A549 (cell line): ENCODE results near the gene MLC1. TPM values are rescaled to one million over a fixed set of nuclear protein-coding genes. Genes with fewer than 3 reads are reported as not detected.

Experiments used
- ATAC-seq, 2 experiments: fragments of 200-7000 bp in 1 of 2; fragments of >200 bp in 1 of 2; cut with Nextera tagmentation in 1 of 2; cut with Tn5 transposase in 1 of 2; 3 replicates each; pipeline versions ENCODE4 v1.8.0 to v1.9.1; 2018 to 2020; ENCODE audit warnings: mild to moderate bottlenecking in 1 of 2, moderate library complexity in 1 of 2
- CTCF ChIA-PET: fragments of 300-600 bp; sonication (Branson Sonifier 250); formaldehyde crosslinking; extraction: SDS; loops from one replicate; lab custom pipeline; 2021; ENCODE audit warnings: antibody characterized with exemption, inconsistent platforms; lab: Yijun Ruan, JAX
- POLR2A ChIA-PET: fragments of 350-600 bp; formaldehyde crosslinking; extraction: SDS; loops from one replicate; lab custom pipeline; 2021; ENCODE audit warnings: antibody characterized with exemption, inconsistent platforms; lab: Yijun Ruan, JAX
- DNase-seq, 2 experiments: peaks; one replicate each; pipeline versions ENCODE4 v3.0.0 to v3.0.0-alpha.2; 2011 to 2016; ENCODE audit warnings: low read depth in 1 of 2, low spot score in 1 of 2
- FAIRE-seq: peaks from 2 replicates; lab custom pipeline; 2011; peaks lifted over from hg19 to GRCh38; lab: Jason Lieb, UNC
- H3K27ac ChIP-seq, 2 experiments: fragments of >200 bp; sonication (Bioruptor Twin); formaldehyde crosslinking; 3 replicates each; pipeline ENCODE4 v1.5.1; 2016 to 2017
- H3K4me1 ChIP-seq: fragments of >200 bp; sonication (Bioruptor Twin); formaldehyde crosslinking; 3 replicates; pipeline ENCODE4 v1.6.1; 2016
- H3K4me2 ChIP-seq: fragments of >200 bp; sonication (Bioruptor Twin); formaldehyde crosslinking; 3 replicates; pipeline ENCODE4 v1.6.1; 2016
- H3K4me3 ChIP-seq: fragments of >200 bp; sonication (Bioruptor Twin); formaldehyde crosslinking; 3 replicates; pipeline ENCODE4 v1.5.1; 2016
- H3K9me3 ChIP-seq: fragments of >200 bp; sonication (Bioruptor Twin); formaldehyde crosslinking; 3 replicates; pipeline ENCODE4 v1.6.1; 2016
- BHLHE40 ChIP-seq: IDR thresholded peaks from 2 replicates; pipeline ENCODE4 v1.6.1; 2012; ENCODE audit warnings: low read depth, low read length, inconsistent platforms
- CHD2 ChIP-seq: fragments of 150-350 bp; IDR thresholded peaks from 2 replicates; pipeline ENCODE4 v1.6.1; 2014; ENCODE audit warnings: low read length; ENCODE audit not compliant: partially characterized antibody
- E2F6 ChIP-seq: IDR thresholded peaks from 2 replicates; pipeline ENCODE4 v1.6.1; 2012; ENCODE audit warnings: low read depth, borderline replicate concordance
- EHF ChIP-seq: fragments of 250-450 bp; sonication (Bioruptor Pico); IDR thresholded peaks from 2 replicates; pipeline ENCODE4 v1.5.0; 2020; ENCODE audit warnings: mild to moderate bottlenecking
- ELK1 ChIP-seq: fragments of 150-350 bp; IDR thresholded peaks from 2 replicates; pipeline ENCODE4 v1.6.1; 2014; ENCODE audit warnings: low read depth, mild to moderate bottlenecking, low read length
- ESRRA ChIP-seq: fragments of 150-350 bp; IDR thresholded peaks from 2 replicates; pipeline ENCODE4 v1.6.1; 2014; ENCODE audit warnings: mild to moderate bottlenecking, low read length, borderline replicate concordance
- FOSL2 ChIP-seq, 2 experiments: fragments of 450-650 bp in 1 of 2; fragments of >200 bp in 1 of 2; sonication (Bioruptor Twin) in 1 of 2; formaldehyde crosslinking; IDR thresholded peaks; 2 replicates each; pipeline versions ENCODE4 v1.5.0 to v1.6.1; 2016 to 2020; ENCODE audit warnings: mild to moderate bottlenecking in 1 of 2, moderate library complexity in 1 of 2
- HDAC2 ChIP-seq: fragments of 200-600 bp; sonication (generic); IDR thresholded peaks from 2 replicates; pipeline ENCODE4 v1.6.1; 2016
- HOXB13 ChIP-seq: fragments of 250-450 bp; sonication (Bioruptor Pico); IDR thresholded peaks from 2 replicates; pipeline ENCODE4 v1.5.0; 2020; ENCODE audit warnings: low read depth, mild to moderate bottlenecking, moderate library complexity
- HOXB5 ChIP-seq: fragments of 250-450 bp; sonication (Bioruptor Pico); IDR thresholded peaks from 2 replicates; pipeline ENCODE4 v1.5.0; 2020; ENCODE audit warnings: mild to moderate bottlenecking, moderate library complexity
- MAX ChIP-seq: IDR thresholded peaks from 2 replicates; pipeline ENCODE4 v1.6.1; 2012
- MAZ ChIP-seq: fragments of 150-350 bp; IDR thresholded peaks from 2 replicates; pipeline ENCODE4 v1.6.1; 2014; ENCODE audit warnings: antibody characterized with exemption, low read depth, low read length, borderline replicate concordance
- PBX3 ChIP-seq: IDR thresholded peaks from 2 replicates; pipeline ENCODE4 v1.6.1; 2012
- POLR2AphosphoS2 ChIP-seq: conservative IDR thresholded peaks from 2 replicates; pipeline ENCODE4 v1.6.1; 2012; ENCODE audit warnings: low read length, improper control_type of control experiment, inconsistent platforms
- RAD21 ChIP-seq, 2 experiments: fragments of >200 bp in 1 of 2; sonication (Bioruptor Twin) in 1 of 2; formaldehyde crosslinking in 1 of 2; IDR thresholded peaks in 1 of 2; conservative IDR thresholded peaks in 1 of 2; 2 replicates in 1 of 2; 3 replicates in 1 of 2; pipeline ENCODE4 v1.6.1; 2012 to 2018; ENCODE audit warnings: inconsistent platforms in 1 of 2
- RCOR1 ChIP-seq: fragments of 150-350 bp; IDR thresholded peaks from 2 replicates; pipeline ENCODE4 v1.6.1; 2014; ENCODE audit warnings: antibody characterized with exemption, low read length, low read depth
- RFX5 ChIP-seq: fragments of 450-650 bp; IDR thresholded peaks from 2 replicates; pipeline ENCODE4 v1.7.1; 2014; ENCODE audit warnings: antibody characterized with exemption, mild to moderate bottlenecking, moderate library complexity
- RNF2 ChIP-seq: fragments of 200-600 bp; sonication (generic); IDR thresholded peaks from 2 replicates; pipeline ENCODE4 v1.6.1; 2016; ENCODE audit warnings: low read depth, mild to moderate bottlenecking, antibody characterized with exemption, moderate library complexity, borderline replicate concordance
- ZC3H11A ChIP-seq: fragments of 450-650 bp; IDR thresholded peaks from 2 replicates; pipeline ENCODE4 v1.6.1; 2014; ENCODE audit warnings: antibody characterized with exemption, mild to moderate bottlenecking
- ZNF302 ChIP-seq: fragments of 250-450 bp; sonication (Bioruptor Pico); IDR thresholded peaks from 2 replicates; pipeline ENCODE4 v1.9.0; 2021; ENCODE audit warnings: inconsistent platforms, mild to moderate bottlenecking, moderate library complexity
- ZSCAN20 ChIP-seq: fragments of 250-450 bp; sonication (Bioruptor Pico); IDR thresholded peaks from 2 replicates; pipeline ENCODE4 v1.8.0; 2022; ENCODE audit warnings: mild to moderate bottlenecking, moderate library complexity
- WGBS: methylation state at CpG from one replicate; pipeline ENCODE4 v1.1.6; 2017; ENCODE audit errors: missing lambda C conversion rate; 5-methylcytosine and 5-hydroxymethylcytosine counted together
- polyA plus RNA-seq, 4 experiments: library from polyadenylated mRNA; depleted of rRNA in 3 of 4; stranded (reverse); fragments of >200 nt; fragmentation: RNase III in 1 of 4; extraction: RNeasy Plus Mini Kit Qiagen cat#74134 plus additional on column Dnase treatment in 1 of 4; gene quantifications; 2 replicates in 3 of 4; 3 replicates in 1 of 4; pipeline ENCODE4 v1.2.3, GENCODE V29; 2011 to 2017

MLC1 gene
- polyA plus RNA-seq, 2 of the 4 experiments (the other 2 are of a cell fraction), result not detected

GRCh38 chr22:50092342-50092741 lies 7.1 kb upstream of the MLC1 start:
- CTCF ChIA-PET, result no interaction called here
- FAIRE-seq (no peak), ATAC-seq (no peak), DNase-seq (no peak)
- Histone ChIP-seq H3K4me3 (no peak overlapping the region), H3K4me1 (no peaks in the 10 kb centered on the region), H3K27ac (no peak overlapping the region), H3K9me3 (no peaks in the 10 kb centered on the region), H3K4me2 (no peak overlapping the region)
- no peak for TF ChIP-seq HOXB5 (CRISPR knock-in tag)
- TF ChIP-seq MAX, result no peak
- POLR2A ChIA-PET, result no interaction called here
- WGBS, result 42% methylated on average over 5 of the region's 5 CpGs

- TF ChIP-seq ZC3H11A (no peak), HOXB5 (CRISPR knock-in tag) (no peak), RNF2 (no peak), HOXB13 (CRISPR knock-in tag) (no peak), BHLHE40 (no peak), ZSCAN20 (CRISPR knock-in tag) (no peak), MAX (no peak), HDAC2 (no peak), RAD21 (conservative IDR thresholded peaks at IDR 0.05 in 1 of 2, IDR thresholded peaks at IDR 0.05 in 1 of 2) (no peak), EHF (CRISPR knock-in tag) (no peak), RCOR1 (no peak), PBX3 (no peak), CHD2 (no peak), RFX5 (no peak), ESRRA (no peak), E2F6 (no peak)
Measured at GRCh38 chr22:50091092-50091768, 6.0 kb upstream of the MLC1 start.

GRCh38 chr22:50090412-50090714 lies 5.1 kb upstream of the MLC1 start:
- Histone ChIP-seq H3K27ac (no peak overlapping the region), H3K4me1 (no peaks in the 10 kb centered on the region), H3K9me3 (no peaks in the 10 kb centered on the region), H3K4me3 (no peak overlapping the region), H3K4me2 (no peak overlapping the region)
- ATAC-seq (no peak), DNase-seq (no peak), FAIRE-seq (no peak)
- ChIA-PET POLR2A (no interaction called here), CTCF (no interaction called here)
- TF ChIP-seq ELK1 (no peak), E2F6 (no peak), FOSL2 (IDR thresholded peaks at IDR 0.05) (no peak), FOSL2 (CRISPR knock-in tag; IDR thresholded peaks at IDR 0.05) (no peak), ZNF302 (CRISPR knock-in tag) (no peak), MAZ (no peak), PBX3 (no peak), POLR2AphosphoS2 (no peak)
- WGBS, result 88% methylated on average over 22 of the region's 22 CpGs

More at GRCh38 chr22:50091092-50091768, 6.0 kb upstream of the MLC1 start:
- no peaks in the 10 kb centered on the region for H3K4me1 ChIP-seq
- WGBS, result 50% methylated on average over 25 of the region's 29 CpGs
- ATAC-seq (no peak; a peak in 1 of 6 replicates), FAIRE-seq (no peak), DNase-seq (no peak)
- H3K4me2 ChIP-seq, result no peak overlapping the region
- no peaks in the 10 kb centered on the region for H3K9me3 ChIP-seq
- no peak overlapping the region for H3K27ac ChIP-seq
- CTCF ChIA-PET, result no interaction called here
- no peak overlapping the region for H3K4me3 ChIP-seq
- POLR2A ChIA-PET, result no interaction called here
